Activated CD4-positive, alpha-beta T cell treated with anti-CD3 and anti-CD28 coated beads, Interleukin-2, amount 50 U/mL, for 16 hours (primary cell): Measurements from ENCODE around the gene COL27A1.
"Not testable (repeated sequence)": the region's sequence is repeated elsewhere in the genome, so short reads cannot be mapped to it uniquely, and the experiment has no call there.

Experiments used
- DNase-seq: peaks from one replicate; pipeline ENCODE4 v3.0.0-alpha.2; 2020

The COL27A1 gene

GRCh38 chr9:114123031-114123977 lies 32.0 kb upstream of the COL27A1 start:
- DNase-seq, result no peak

GRCh38 chr9:114124138-114124537 lies 31.2 kb upstream of the COL27A1 start:
- DNase-seq, result no peak

- no peak for DNase-seq
Observed at GRCh38 chr9:114124666-114125475, 30.5 kb upstream of the COL27A1 start.

- DNase-seq, result no peak
Observed at GRCh38 chr9:114125476-114126013, 29.8 kb upstream of the COL27A1 start.

- DNase-seq, result no peak
Observed at GRCh38 chr9:114126247-114127060, 28.9 kb upstream of the COL27A1 start.

- not testable (repeated sequence) for DNase-seq
Observed at GRCh38 chr9:114128759-114129158, 26.6 kb upstream of the COL27A1 start.

- DNase-seq, result no peak
Observed at GRCh38 chr9:114130141-114130540, 25.2 kb upstream of the COL27A1 start.

- no peak for DNase-seq
Observed at GRCh38 chr9:114130624-114131277, 24.6 kb upstream of the COL27A1 start.

- DNase-seq, result no peak
Observed at GRCh38 chr9:114131808-114132549, 23.4 kb upstream of the COL27A1 start.

GRCh38 chr9:114132550-114132918 lies 22.8 kb upstream of the COL27A1 start:
- DNase-seq, result no peak

- no peak for DNase-seq
Observed at GRCh38 chr9:114134827-114135396, 20.4 kb upstream of the COL27A1 start.

- DNase-seq, result no peak
Observed at GRCh38 chr9:114137831-114138230, 17.5 kb upstream of the COL27A1 start.

GRCh38 chr9:114138552-114138971 lies 16.8 kb upstream of the COL27A1 start:
- no peak for DNase-seq

- DNase-seq, result no peak
Observed at GRCh38 chr9:114139071-114139470, 16.3 kb upstream of the COL27A1 start.

GRCh38 chr9:114140401-114140800 lies 14.9 kb upstream of the COL27A1 start:
- DNase-seq, result no peak

GRCh38 chr9:114140850-114141249 lies 14.5 kb upstream of the COL27A1 start:
- DNase-seq, result no peak

GRCh38 chr9:114141553-114142402 lies 13.6 kb upstream of the COL27A1 start:
- no peak for DNase-seq

- no peak for DNase-seq
Observed at GRCh38 chr9:114143234-114143633, 12.1 kb upstream of the COL27A1 start.

- no peak for DNase-seq
Observed at GRCh38 chr9:114146735-114147134, 8.6 kb upstream of the COL27A1 start.

- DNase-seq, result no peak
Observed at GRCh38 chr9:114149181-114149580, 6.2 kb upstream of the COL27A1 start.
